OCI-M2 (cell line): ENCODE measurements around the gene CACNA1G.

Source experiments
- DNase-seq: peaks from one replicate; lab custom pipeline; 2025; ENCODE audit not compliant: unreplicated experiment; lab: John Stamatoyannopoulos, UW

CACNA1G gene

GRCh38 chr17:50533185-50533584 lies 27.3 kb upstream of the CACNA1G start:
- DNase-seq, result no peak

GRCh38 chr17:50533720-50534148 lies 26.8 kb upstream of the CACNA1G start:
- DNase-seq, result no peak

- no peak for DNase-seq
These were observed 26.1 kb upstream of the CACNA1G start for GRCh38 chr17:50534222-50534978.

GRCh38 chr17:50534979-50535326 lies 25.6 kb upstream of the CACNA1G start:
- no peak for DNase-seq

- DNase-seq, result no peak
These were observed 25.1 kb upstream of the CACNA1G start for GRCh38 chr17:50535407-50535806.

GRCh38 chr17:50536683-50537646 lies 23.6 kb upstream of the CACNA1G start:
- DNase-seq, result no peak

- no peak for DNase-seq
These were observed 22.6 kb upstream of the CACNA1G start for GRCh38 chr17:50537721-50538548.

- no peak for DNase-seq
These were observed 21.7 kb upstream of the CACNA1G start for GRCh38 chr17:50538549-50539410.

- no peak for DNase-seq
These were observed 20.6 kb upstream of the CACNA1G start for GRCh38 chr17:50539762-50540559.

GRCh38 chr17:50540560-50541401 lies 19.7 kb upstream of the CACNA1G start:
- no peak for DNase-seq

- no peak for DNase-seq
These were observed 19.2 kb upstream of the CACNA1G start for GRCh38 chr17:50541402-50541715.

- DNase-seq, result no peak
These were observed 18.5 kb upstream of the CACNA1G start for GRCh38 chr17:50541716-50542688.

GRCh38 chr17:50542795-50543774 lies 17.4 kb upstream of the CACNA1G start:
- DNase-seq, result no peak

GRCh38 chr17:50544516-50544915 lies 16.0 kb upstream of the CACNA1G start:
- DNase-seq, result no peak

- no peak for DNase-seq
These were observed 15.2 kb upstream of the CACNA1G start for GRCh38 chr17:50545311-50545710.

- DNase-seq, result no peak
These were observed 13.8 kb upstream of the CACNA1G start for GRCh38 chr17:50546701-50547034.
